Activated naive CD8-positive, alpha-beta T cell treated with anti-CD3 and anti-CD28 coated beads, Interleukin-2, amount 50 U/mL, for 24 hours (primary cell): ENCODE data around the gene GOLGA1.
A peak's percentile ranks its signal among the peaks of the same experiment; 100 is the strongest.

Experiments
- ATAC-seq: fragments of 150-1000 bp; cut with Tn5 transposase; one replicate; pipeline ENCODE4 v1.10.0; 2021
- DNase-seq: peaks from one replicate; pipeline ENCODE4 v3.0.0; 2021
- H3K27ac Mint-ChIP-seq: one replicate; pipeline ENCODE4 v1.8.0; 2021; ENCODE audit warnings: mild to moderate bottlenecking, mixed read lengths
- H3K27me3 Mint-ChIP-seq: one replicate; pipeline ENCODE4 v1.8.0; 2021; ENCODE audit warnings: mixed read lengths
- H3K36me3 Mint-ChIP-seq: one replicate; pipeline ENCODE4 v1.8.0; 2021; ENCODE audit warnings: low read depth, mixed read lengths
- H3K4me1 Mint-ChIP-seq: one replicate; pipeline ENCODE4 v1.8.0; 2021; ENCODE audit warnings: mixed read lengths
- H3K4me3 Mint-ChIP-seq: one replicate; pipeline ENCODE4 v1.8.0; 2021; ENCODE audit warnings: mild to moderate bottlenecking, moderate library complexity, mixed read lengths
- H3K9me3 Mint-ChIP-seq: one replicate; pipeline ENCODE4 v1.8.0; 2021; ENCODE audit warnings: mixed read lengths

Gene GOLGA1

DNA sequence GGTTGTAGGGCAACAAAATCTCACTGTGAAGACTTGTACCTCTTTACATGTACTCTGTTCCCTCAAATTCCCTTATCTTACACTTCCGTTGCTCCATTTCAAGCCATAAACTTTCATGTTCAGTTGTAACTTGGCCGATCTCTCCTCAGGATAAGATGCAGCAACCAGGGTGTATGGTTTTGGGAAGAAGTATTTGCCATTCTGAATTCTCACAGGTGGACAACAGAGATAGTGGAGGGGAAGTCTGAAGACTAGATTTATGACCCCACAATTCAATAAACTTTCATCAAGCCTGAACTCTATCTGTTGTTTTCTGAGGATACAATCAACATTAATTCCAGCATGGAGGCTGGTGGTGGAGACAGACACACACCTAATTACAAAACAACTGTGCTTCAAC, 27.5 kb downstream of the GOLGA1 start:
- Mint-ChIP-seq H3K27me3 (no peaks in the 10 kb centered on the region), H3K27ac (no peak overlapping the region), H3K9me3 (no peaks in the 10 kb centered on the region), H3K4me3 (no peak overlapping the region), H3K36me3 (peaks cover 26% of the 10 kb centered on the region), H3K4me1 (no peaks in the 10 kb centered on the region)
- ATAC-seq (no peak), DNase-seq (no peak)

DNA sequence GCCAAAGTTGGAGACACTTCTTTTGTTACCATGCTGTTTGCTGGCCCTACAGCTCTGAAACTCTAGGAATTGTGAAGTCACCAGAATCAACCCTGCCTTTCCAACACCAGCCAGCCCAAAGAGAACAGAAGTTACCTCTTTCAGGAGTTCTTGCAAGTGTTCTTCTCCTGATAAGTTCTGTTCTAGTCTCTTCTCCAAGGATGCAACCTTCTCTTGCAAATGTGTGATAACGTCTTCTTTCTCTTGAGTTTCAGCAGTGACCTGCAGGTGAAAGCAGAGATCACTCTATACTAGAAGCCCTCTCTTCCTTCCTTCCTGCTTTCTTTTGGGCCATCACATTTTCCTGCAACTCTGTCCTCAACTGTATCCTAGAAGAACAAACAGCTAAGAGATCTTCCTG, 29.1 kb downstream of the GOLGA1 start:
- H3K27ac Mint-ChIP-seq: no peak overlapping the region
- no peaks in the 10 kb centered on the region for H3K9me3 Mint-ChIP-seq
- DNase-seq: no peak
- no peak for ATAC-seq
- H3K4me3 Mint-ChIP-seq: no peak overlapping the region
- H3K27me3 Mint-ChIP-seq: no peaks in the 10 kb centered on the region
- H3K36me3 Mint-ChIP-seq: peaks cover 31% of the 10 kb centered on the region
- no peaks in the 10 kb centered on the region for H3K4me1 Mint-ChIP-seq

DNA sequence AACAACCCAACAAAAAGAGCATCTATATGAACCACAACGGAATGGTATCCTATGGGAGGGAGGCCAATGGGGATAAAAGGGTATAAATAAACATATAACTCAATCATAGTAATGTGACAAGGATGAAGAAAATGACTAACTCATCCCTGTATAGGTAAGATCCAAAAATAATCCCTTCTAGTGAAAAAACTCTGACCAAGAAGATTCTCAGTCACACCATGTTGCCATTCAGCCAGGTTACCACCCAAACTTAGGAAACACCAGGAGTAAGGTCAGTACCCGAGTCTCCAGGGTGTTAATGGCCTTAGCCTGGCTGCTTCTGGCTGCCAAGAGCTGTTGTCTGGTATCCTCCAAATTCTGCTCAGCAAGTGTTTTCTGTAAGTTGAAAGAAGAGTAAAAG, 32.8 kb downstream of the GOLGA1 start:
- no peak for ATAC-seq
- no peaks in the 10 kb centered on the region for H3K9me3 Mint-ChIP-seq
- H3K4me1 Mint-ChIP-seq: no peaks in the 10 kb centered on the region
- H3K36me3 Mint-ChIP-seq: peaks cover 32% of the 10 kb centered on the region
- no peak overlapping the region for H3K27ac Mint-ChIP-seq
- DNase-seq: no peak
- H3K4me3 Mint-ChIP-seq: no peak overlapping the region
- H3K27me3 Mint-ChIP-seq: no peaks in the 10 kb centered on the region

DNA sequence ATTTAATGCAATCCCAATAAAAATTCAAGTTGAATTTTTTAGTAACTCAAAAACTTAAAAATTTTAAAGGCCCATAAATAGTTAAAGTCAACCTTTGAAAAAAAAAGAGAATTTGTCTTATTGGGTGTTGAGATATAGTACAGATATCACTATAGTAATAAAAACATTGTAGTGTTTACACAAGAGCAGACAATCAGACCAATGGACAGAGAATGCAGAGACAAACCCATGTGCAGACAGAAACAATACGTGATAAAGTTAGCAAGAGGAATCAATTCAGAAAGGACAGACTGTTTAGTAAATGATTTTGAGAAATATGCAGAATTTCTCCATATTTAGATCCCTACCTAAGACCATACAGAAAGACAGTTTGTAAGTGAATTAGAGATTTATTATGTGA, 33.9 kb downstream of the GOLGA1 start:
- Mint-ChIP-seq H3K27me3 (no peaks in the 10 kb centered on the region), H3K9me3 (no peaks in the 10 kb centered on the region), H3K27ac (no peak overlapping the region), H3K4me1 (no peaks in the 10 kb centered on the region), H3K4me3 (no peak overlapping the region), H3K36me3 (peaks cover 37% of the 10 kb centered on the region)
- DNase-seq (no peak), ATAC-seq (no peak)

GRCh38 chr9:124899845-124900244, 41.0 kb downstream of the GOLGA1 start:
- ATAC-seq (no peak), DNase-seq (no peak)
- H3K4me3 Mint-ChIP-seq: no peak overlapping the region
- no peak overlapping the region for H3K27ac Mint-ChIP-seq
- no peaks in the 10 kb centered on the region for H3K4me1 Mint-ChIP-seq
- peaks cover 38% of the 10 kb centered on the region for H3K36me3 Mint-ChIP-seq
- no peaks in the 10 kb centered on the region for H3K9me3 Mint-ChIP-seq
- H3K27me3 Mint-ChIP-seq: no peaks in the 10 kb centered on the region

DNA sequence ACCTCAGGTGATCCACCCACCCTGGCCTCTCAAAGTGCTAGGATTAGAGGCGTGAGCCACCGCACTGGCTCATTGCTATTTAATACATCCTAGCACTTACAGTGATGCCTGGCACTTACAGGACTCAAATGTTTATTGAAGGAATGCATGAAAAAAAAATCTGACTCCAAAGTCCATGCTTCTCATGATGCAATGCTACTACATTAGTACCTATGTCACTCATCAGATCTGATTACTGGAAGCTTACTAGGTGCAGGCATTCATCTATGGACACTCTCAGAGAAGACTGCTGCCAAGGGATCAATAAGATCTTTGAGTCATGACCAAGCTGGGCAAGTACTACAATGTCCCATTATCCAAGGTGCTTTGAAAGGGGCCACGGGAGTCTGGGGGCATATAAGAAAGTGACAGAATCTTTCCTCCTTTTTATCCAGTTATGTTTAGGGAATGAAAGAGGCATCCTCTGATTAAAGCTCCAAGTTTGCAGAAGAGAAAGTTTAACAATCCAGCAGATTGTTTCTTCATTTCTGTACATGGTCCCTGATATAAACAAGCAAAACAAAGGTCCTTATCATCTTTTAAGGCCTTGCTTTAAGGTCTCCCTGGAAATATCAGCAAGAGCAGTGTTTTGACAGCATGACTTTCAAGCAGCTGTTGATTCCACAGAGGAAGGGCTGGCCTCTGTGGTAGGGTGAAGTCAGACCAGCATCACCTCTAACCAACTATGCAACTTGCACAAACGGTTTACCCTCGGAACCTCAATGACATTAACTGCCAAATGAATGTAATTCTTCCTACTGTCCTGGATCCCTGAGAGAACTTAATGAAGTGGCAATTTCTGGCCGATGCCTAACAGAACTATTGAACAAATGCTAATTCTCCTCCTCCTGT, 43.1 kb downstream of the GOLGA1 start:
- ATAC-seq: no peak
- no peak for DNase-seq
- peaks cover 38% of the 10 kb centered on the region for H3K36me3 Mint-ChIP-seq
- H3K27me3 Mint-ChIP-seq: no peaks in the 10 kb centered on the region
- no peak overlapping the region for H3K4me3 Mint-ChIP-seq
- H3K4me1 Mint-ChIP-seq: no peaks in the 10 kb centered on the region
- no peak overlapping the region for H3K27ac Mint-ChIP-seq
- no peaks in the 10 kb centered on the region for H3K9me3 Mint-ChIP-seq

DNA sequence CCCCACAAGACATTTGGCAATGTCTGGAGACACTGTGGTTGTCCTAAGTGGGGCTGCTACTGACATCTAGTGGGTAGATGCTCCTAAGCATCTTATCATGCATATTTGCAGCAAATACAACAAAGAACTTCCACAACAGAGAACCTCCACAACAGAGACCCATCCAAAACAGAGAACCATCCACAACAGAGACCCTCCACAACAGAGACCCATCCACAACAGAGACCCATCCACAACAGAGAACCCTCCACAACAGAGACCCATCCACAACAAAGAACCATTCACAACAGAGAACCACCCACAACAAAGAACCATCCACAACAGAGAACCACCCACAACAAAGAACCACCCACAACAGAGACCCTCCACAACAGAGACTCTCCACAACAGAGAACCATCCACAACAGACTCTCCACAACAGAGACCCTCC, 46.1 kb downstream of the GOLGA1 start:
- Mint-ChIP-seq H3K36me3 (peaks cover 47% of the 10 kb centered on the region), H3K27me3 (no peaks in the 10 kb centered on the region), H3K9me3 (no peaks in the 10 kb centered on the region), H3K4me1 (no peaks in the 10 kb centered on the region), H3K27ac (no peak overlapping the region), H3K4me3 (no peak overlapping the region)
- DNase-seq: no peak
- ATAC-seq: peak; percentile 61

GRCh38 chr9:124894035-124894740, 46.7 kb downstream of the GOLGA1 start:
- no peak for ATAC-seq
- DNase-seq: no peak
- Mint-ChIP-seq H3K4me1 (no peaks in the 10 kb centered on the region), H3K36me3 (peaks cover 49% of the 10 kb centered on the region), H3K27ac (no peak overlapping the region), H3K4me3 (no peak overlapping the region), H3K9me3 (no peaks in the 10 kb centered on the region), H3K27me3 (no peaks in the 10 kb centered on the region)

- Mint-ChIP-seq H3K27me3 (no peaks in the 10 kb centered on the region), H3K4me3 (no peak overlapping the region)
- ATAC-seq: no peak
Observed at GRCh38 chr9:124890179-124890578, 50.7 kb downstream of the GOLGA1 start.

GRCh38 chr9:124889006-124889405, 51.9 kb downstream of the GOLGA1 start:
- Mint-ChIP-seq H3K27ac (no peak overlapping the region), H3K27me3 (no peaks in the 10 kb centered on the region), H3K4me3 (no peak overlapping the region), H3K4me1 (no peaks in the 10 kb centered on the region), H3K36me3 (peaks cover 57% of the 10 kb centered on the region), H3K9me3 (no peaks in the 10 kb centered on the region)
- no peak for DNase-seq
- ATAC-seq: no peak

More at GRCh38 chr9:124890179-124890578, 50.7 kb downstream of the GOLGA1 start:
- no peak overlapping the region for H3K27ac Mint-ChIP-seq
- H3K9me3 Mint-ChIP-seq: no peaks in the 10 kb centered on the region
- peaks cover 53% of the 10 kb centered on the region for H3K36me3 Mint-ChIP-seq
- no peaks in the 10 kb centered on the region for H3K4me1 Mint-ChIP-seq
- no peak for DNase-seq

GRCh38 chr9:124887832-124888231, 53.1 kb downstream of the GOLGA1 start:
- no peaks in the 10 kb centered on the region for H3K4me1 Mint-ChIP-seq
- DNase-seq: no peak
- no peak overlapping the region for H3K4me3 Mint-ChIP-seq
- no peak overlapping the region for H3K27ac Mint-ChIP-seq
- H3K9me3 Mint-ChIP-seq: no peaks in the 10 kb centered on the region
- peaks cover 50% of the 10 kb centered on the region for H3K36me3 Mint-ChIP-seq
- H3K27me3 Mint-ChIP-seq: no peaks in the 10 kb centered on the region
- ATAC-seq: no peak

DNA sequence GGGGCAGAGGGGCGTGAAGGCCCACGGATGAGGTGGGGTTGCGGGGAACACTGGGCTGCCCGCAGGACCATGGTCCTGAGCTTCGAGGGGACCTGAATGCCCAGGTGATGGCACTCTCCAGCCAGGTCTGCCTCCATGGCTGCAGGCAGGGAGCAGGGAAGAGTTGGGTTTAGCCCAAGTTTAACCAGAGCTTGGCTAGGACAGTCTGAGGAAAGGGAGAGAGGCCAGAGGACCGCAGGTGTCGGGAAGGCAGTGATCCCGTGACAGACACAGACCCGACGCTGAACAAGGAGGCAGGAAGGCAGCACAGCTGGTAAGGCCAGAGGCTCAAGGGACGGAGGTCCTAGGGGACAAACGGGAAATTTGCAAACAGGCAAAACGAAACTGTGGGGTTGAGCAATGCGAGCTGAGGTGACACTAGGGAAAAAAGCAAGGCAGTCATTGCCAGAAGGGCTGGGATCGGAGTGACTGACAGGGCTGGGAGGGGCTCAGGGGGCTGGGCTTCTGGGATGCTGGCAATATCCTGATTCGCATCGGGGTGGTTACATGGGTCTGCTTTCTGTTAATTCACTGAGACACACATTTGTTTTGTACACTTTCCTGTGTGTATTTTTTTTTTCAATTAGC, 53.9 kb downstream of the GOLGA1 start:
- DNase-seq: no peak
- no peak overlapping the region for H3K27ac Mint-ChIP-seq
- H3K4me3 Mint-ChIP-seq: no peak overlapping the region
- H3K27me3 Mint-ChIP-seq: no peaks in the 10 kb centered on the region
- H3K9me3 Mint-ChIP-seq: no peaks in the 10 kb centered on the region
- ATAC-seq: no peak
- H3K36me3 Mint-ChIP-seq: peaks cover 49% of the 10 kb centered on the region
- no peaks in the 10 kb centered on the region for H3K4me1 Mint-ChIP-seq

GRCh38 chr9:124886461-124886860, 54.4 kb downstream of the GOLGA1 start:
- Mint-ChIP-seq H3K4me1 (no peaks in the 10 kb centered on the region), H3K4me3 (no peak overlapping the region), H3K27ac (no peak overlapping the region), H3K9me3 (no peaks in the 10 kb centered on the region), H3K36me3 (peaks cover 47% of the 10 kb centered on the region), H3K27me3 (no peaks in the 10 kb centered on the region)
- DNase-seq (no peak), ATAC-seq (no peak)

- no peak overlapping the region for H3K4me3 Mint-ChIP-seq
- ATAC-seq: no peak
- no peak overlapping the region for H3K27ac Mint-ChIP-seq
- H3K4me1 Mint-ChIP-seq: no peaks in the 10 kb centered on the region
- H3K27me3 Mint-ChIP-seq: no peaks in the 10 kb centered on the region
- H3K36me3 Mint-ChIP-seq: peaks cover 40% of the 10 kb centered on the region
- no peaks in the 10 kb centered on the region for H3K9me3 Mint-ChIP-seq
- no peak for DNase-seq
Observed at GRCh38 chr9:124885551-124885950, 55.3 kb downstream of the GOLGA1 start.

GRCh38 chr9:124884376-124884775, 56.5 kb downstream of the GOLGA1 start:
- H3K27me3 Mint-ChIP-seq: no peaks in the 10 kb centered on the region
- peaks cover 37% of the 10 kb centered on the region for H3K36me3 Mint-ChIP-seq
- H3K9me3 Mint-ChIP-seq: no peaks in the 10 kb centered on the region
- H3K4me1 Mint-ChIP-seq: no peaks in the 10 kb centered on the region
- DNase-seq: no peak
- H3K4me3 Mint-ChIP-seq: no peak overlapping the region
- no peak for ATAC-seq
- H3K27ac Mint-ChIP-seq: no peak overlapping the region
